Measurements from ENCODE around the gene RAD51B. TPM values are rescaled to one million over a fixed set of nuclear protein-coding genes. Genes with fewer than 3 reads are reported as not detected.

RAD51B gene
- total RNA-seq, 1 experiment from 2014 or later = 16.7 TPM

GRCh38 chr14:68495101-68496039, 675.8 kb downstream of the RAD51B start:
- no peak overlapping the region for H3K27ac Mint-ChIP-seq
- Histone ChIP-seq H3K4ac (ENCODE audit: low read depth, low read length) (no peak overlapping the region), H3K9me3 (ENCODE audit: control insufficient read depth, low read depth, low read length) (no peaks in the 10 kb centered on the region), H3K27ac (ENCODE audit: insufficient read length, low read depth, low read length) (no peak overlapping the region), H3K4me2 (ENCODE audit: insufficient read depth, insufficient read length, low read length) (no peak overlapping the region), H3K27me3 (ENCODE audit: insufficient read depth, low read length) (no peaks in the 10 kb centered on the region), H2BK5ac (ENCODE audit: insufficient read length, low read length) (no peak overlapping the region), H3K9ac (ENCODE audit: extremely low read depth, insufficient read length, low read length) (no peak overlapping the region), H4K20me1 (ENCODE audit: control insufficient read depth, insufficient read depth, insufficient read length) (no peaks in the 10 kb centered on the region), H3K14ac (ENCODE audit: insufficient read depth, low read length) (no peak overlapping the region), H3K79me1 (ENCODE audit: insufficient read depth, low read depth, low read length, poor library complexity, severe bottlenecking) (no peaks in the 10 kb centered on the region), H3K79me2 (ENCODE audit: insufficient read depth, low read length) (no peaks in the 10 kb centered on the region), H2BK15ac (ENCODE audit: low read depth, low read length) (no peak overlapping the region), H2AFZ (ENCODE audit: low read length) (no peak overlapping the region), H4K91ac (ENCODE audit: insufficient read length, low read depth, low read length) (no peak overlapping the region), H3K23ac (ENCODE audit: insufficient read length, low read depth, low read length) (no peak overlapping the region), H4K5ac (ENCODE audit: insufficient read length, low read depth, low read length) (no peak overlapping the region), H3T11ph (ENCODE audit: low read length) (no peak overlapping the region), H2AK5ac (ENCODE audit: insufficient read length, low read length) (no peak overlapping the region), H2BK20ac (ENCODE audit: low read depth, low read length, poor library complexity, severe bottlenecking) (no peak overlapping the region), H4K8ac (replicated peaks; ENCODE audit: insufficient read length, low read depth, low read length) (no peak overlapping the region), H3K23me2 (ENCODE audit: insufficient read length, low read depth, low read length, poor library complexity, severe bottlenecking) (no peaks in the 10 kb centered on the region), H3K18ac (ENCODE audit: insufficient read length, low read depth, low read length) (no peak overlapping the region), H2BK120ac (ENCODE audit: low read depth, low read length, poor library complexity, severe bottlenecking) (no peak overlapping the region), H3K56ac (ENCODE audit: insufficient read length, low read depth, low read length) (no peak overlapping the region), H2BK12ac (ENCODE audit: insufficient read length, low read depth, low read length) (no peak overlapping the region), H3K4me1 (ENCODE audit: insufficient read depth, low read length) (peaks cover 7% of the 10 kb centered on the region; the same call in 1 of the 2 replicates)
- no peaks in the 10 kb centered on the region for H3K36me3 Mint-ChIP-seq (ENCODE audit: insufficient read depth in 1 of 3, low read depth in 3 of 3)
- peaks cover 36 to 38% of the 10 kb centered on the region in 2 experiments for H3K4me1 Mint-ChIP-seq
- no peak overlapping the region for H3K4me3 Mint-ChIP-seq
- DNase-seq = no peak
- H3K9me3 Mint-ChIP-seq = no peaks in the 10 kb centered on the region
- no CpG with 5 or more reads among the region's 14 CpGs for whole genome bisulfite sequencing (ENCODE audit: extremely low coverage, insufficient read length, low lambda C conversion rate)
- H3K27me3 Mint-ChIP-seq (ENCODE audit: low read depth) = peaks cover 5% of the 10 kb centered on the region
- no peak for TF ChIP-seq CTCF (conservative IDR thresholded peaks at IDR 0.05)
